Medulla oblongata (tissue), 1 donor: Measurements from ENCODE around the gene ANKRD36.
A peak's percentile ranks its signal among the peaks of the same experiment; 100 is the strongest.
"Not testable (repeated sequence)": the region's sequence is repeated elsewhere in the genome, so short reads cannot be mapped to it uniquely, and the experiment has no call there.

Source experiments
- DNase-seq: peaks from one replicate; pipeline ENCODE4 v3.0.0-alpha.2; 2015; ENCODE audit errors: extremely low spot score

Gene ANKRD36

DNA sequence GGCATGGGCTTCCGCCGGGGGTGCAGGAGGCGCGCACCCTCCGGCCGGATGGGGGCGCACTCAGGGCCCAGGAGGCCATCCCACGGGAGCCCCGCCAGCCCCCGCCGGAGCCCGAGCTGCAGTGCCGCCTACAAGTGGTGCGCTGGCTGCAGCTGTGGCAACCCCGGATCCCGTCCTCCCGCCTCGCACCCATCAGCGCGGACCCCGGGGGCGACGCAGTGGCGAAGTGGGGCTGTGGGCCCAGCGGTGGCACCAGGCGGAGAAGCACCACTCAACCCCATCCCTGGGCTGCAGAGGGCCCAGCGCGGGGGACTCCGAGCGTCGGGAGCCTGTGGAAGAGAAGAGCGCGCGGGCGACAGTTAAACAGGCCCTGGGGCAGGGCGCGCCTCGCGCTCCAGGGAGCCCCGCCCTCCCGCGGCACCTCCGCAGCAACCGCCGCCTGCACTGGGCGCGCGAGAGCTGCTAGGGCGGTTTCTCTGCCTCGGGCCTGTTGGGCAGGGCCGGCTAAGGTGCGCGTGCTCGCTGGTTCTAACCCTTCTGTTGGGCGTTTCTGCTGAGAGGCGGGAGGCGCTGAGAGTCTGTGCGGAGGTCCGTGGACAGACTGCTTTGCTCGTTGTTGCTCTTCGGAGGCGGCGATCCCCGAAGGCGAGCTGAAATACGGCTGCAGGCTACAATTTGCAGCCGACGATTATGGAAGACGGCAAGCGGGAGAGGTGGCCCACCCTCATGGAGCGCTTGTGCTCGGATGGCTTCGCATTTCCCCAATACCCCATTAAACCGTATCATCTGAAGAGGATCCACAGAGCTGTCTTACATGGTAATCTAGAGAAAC lies at the start of gene ANKRD36:
Gene ANKRD36 (plus strand): TSS at position 104 of the 832 bp plus-strand sequence. CDS start 587 bp downstream, at position 691.
- DNase-seq = peak; percentile 85

- DNase-seq = not testable (repeated sequence)
Measured at GRCh38 chr2:97066030-97066429, 46.9 kb upstream of the ANKRD36 start.

GRCh38 chr2:97067279-97068004 lies 45.5 kb upstream of the ANKRD36 start:
- no peak for DNase-seq

- no peak for DNase-seq
Measured at GRCh38 chr2:97068074-97068473, 44.9 kb upstream of the ANKRD36 start.

DNA sequence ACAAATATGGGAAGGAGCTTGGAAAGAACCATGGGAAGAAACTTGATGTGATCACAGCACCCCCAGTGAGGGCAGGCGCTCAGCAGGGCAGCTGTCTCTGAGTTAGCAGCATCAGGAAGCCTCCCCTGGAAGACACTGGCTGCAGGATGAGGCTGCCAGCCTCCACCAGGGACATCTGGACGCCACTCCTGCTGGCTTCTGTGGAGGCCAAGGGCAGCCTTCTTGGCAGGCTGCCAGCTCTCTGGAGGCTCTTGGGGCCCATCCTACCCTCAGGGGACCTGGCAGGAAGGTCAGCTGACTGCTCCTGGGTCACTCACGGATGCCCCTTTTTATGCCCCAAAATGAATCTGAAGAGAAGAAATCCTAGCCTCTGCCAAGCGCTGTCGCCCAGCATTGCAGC lies 44.2 kb upstream of the ANKRD36 start:
- DNase-seq = not testable (repeated sequence)

DNA sequence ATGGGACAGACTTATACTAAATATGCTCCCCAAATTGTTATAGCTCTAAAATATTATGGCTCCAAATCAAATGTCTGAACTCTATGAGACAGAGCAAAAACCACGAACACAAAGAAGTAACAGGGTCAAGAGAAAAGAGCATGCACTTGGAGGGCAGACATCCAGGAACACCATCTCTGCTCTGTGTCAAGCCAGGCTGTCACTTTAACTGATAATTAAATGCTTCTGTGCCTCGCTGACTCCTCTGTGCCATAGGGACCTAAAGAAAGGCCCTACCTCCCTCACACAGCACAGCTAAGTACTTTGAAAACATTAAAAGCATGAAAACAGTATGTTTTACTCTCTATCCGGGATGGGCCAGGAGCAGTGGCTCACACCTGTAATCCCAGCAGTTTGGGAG lies 42.0 kb upstream of the ANKRD36 start:
- not testable (repeated sequence) for DNase-seq

GRCh38 chr2:97077213-97077612 lies 35.7 kb upstream of the ANKRD36 start:
- DNase-seq = not testable (repeated sequence)

GRCh38 chr2:97080855-97081254 lies 32.1 kb upstream of the ANKRD36 start:
- not testable (repeated sequence) for DNase-seq

GRCh38 chr2:97082206-97082605 lies 30.7 kb upstream of the ANKRD36 start:
- DNase-seq = not testable (repeated sequence)

- DNase-seq = not testable (repeated sequence)
Measured at GRCh38 chr2:97083516-97083915, 29.4 kb upstream of the ANKRD36 start.

DNA sequence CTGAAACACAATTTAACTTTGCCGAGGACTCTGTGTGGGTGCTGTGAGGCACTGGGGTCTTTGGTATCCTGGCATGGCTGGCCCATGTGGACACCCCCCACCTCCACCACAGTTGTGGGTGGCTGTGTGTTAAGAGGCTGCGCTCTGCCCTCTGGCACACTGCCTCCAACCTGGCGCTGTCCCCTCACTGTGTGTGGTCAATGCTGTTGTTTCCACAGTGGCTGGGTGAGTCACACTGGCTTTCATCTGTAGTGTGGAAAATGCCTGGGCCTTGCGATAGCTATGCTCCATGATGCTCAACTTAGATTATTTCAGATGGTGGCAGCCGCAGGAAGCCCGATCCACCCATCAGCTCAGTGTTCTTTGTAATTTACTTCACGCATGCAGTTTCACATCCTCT lies 27.9 kb upstream of the ANKRD36 start:
- not testable (repeated sequence) for DNase-seq

DNA sequence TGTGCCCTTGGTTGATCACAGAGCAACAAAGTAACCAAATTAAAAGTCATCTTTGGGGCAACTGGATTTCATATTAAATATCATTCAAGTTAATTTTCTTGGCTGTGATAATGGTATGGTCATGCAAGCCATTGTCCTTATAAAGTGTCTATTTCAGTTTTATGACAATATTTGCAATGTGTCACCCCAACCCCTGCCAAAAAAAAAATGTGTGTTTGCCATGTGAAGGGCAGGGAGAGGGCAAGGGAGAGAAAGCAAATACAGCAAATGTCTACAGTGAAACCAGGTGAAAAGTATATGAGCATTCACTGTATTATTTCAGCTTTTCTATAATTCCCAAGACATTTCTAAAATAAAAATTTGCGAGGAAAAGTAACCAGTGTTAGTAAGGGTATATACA lies 24.2 kb upstream of the ANKRD36 start:
- not testable (repeated sequence) for DNase-seq

- DNase-seq = peak; percentile 78
Measured at GRCh38 chr2:97092946-97093345, 20.0 kb upstream of the ANKRD36 start.

GRCh38 chr2:97093983-97094771 lies 18.8 kb upstream of the ANKRD36 start:
- DNase-seq = not testable (repeated sequence)

DNA sequence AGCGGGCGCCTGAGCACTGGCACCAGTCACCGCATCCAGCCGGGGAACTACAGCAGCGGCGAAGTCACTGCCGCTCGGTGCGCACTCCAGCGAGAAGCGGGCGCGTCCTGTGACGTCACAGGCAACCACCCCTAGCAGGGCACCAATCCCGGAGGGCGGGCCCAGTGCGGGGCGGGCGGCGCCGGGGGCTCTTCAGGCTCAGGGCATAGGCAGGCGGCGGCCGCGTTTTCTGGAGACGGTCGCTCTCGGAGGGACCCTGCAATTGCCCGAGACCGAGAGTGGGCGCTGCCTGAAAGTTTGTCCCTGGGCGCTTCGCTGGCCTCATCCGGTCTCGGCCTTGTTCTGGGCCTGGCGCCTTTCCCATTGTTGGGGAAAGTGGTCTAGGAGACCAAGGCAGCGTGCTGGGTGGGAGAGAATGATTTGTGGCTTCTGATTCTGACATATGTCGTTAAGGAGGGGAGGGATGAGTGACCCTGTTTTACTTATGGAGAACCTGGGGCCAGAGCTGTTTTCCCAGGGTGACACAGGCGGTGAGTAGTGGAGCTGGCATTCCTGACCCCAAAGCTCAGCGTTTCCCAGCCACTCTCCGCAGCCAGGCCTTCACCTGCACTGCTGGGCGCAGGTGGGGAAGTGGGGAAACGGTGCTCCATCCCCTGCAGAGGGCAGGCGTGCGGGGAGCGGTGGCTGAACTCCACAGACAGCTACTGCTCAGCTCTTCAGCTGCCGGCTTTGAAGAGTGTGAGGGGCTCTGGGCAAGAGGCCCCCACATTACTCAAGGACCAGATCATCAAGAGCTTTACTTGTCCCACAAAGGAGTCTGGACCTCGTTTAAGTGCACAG lies 18.0 kb upstream of the ANKRD36 start, which contains the start of gene FAHD2B:
Gene FAHD2B (minus strand): TSS at position 111 of the 840 bp plus-strand sequence. CDS start 3,176 bp downstream, outside the sequence.
- peak; percentile 76 for DNase-seq

- DNase-seq = no peak
Measured at GRCh38 chr2:97095661-97096060, 17.3 kb upstream of the ANKRD36 start.

DNA sequence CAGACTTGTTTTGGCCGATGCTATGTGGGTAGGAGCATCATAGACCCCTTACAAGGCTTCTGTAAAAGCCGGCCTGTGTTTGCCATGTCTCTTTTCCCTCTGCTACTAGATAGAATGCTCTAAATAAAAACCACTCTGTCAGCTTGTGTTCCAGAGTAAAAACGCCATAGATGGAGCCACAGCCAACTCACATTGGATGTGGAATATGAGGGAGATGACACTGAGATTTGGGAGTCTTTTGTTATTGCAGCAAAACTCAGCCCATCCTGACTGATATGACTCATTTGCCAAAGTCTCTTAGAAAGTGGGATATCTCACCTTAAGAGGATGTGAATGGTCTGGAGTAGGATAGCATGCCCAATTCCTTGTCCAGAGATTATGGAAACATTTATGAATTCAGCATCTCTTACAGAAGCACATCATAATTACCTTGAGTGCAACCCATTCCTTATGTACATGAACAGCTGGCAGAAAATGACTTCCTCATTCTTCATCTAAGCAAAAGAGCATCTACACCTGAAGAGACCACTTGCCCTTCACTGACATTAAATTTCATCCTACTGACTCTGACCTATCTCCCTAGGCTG lies 14.1 kb upstream of the ANKRD36 start:
- not testable (repeated sequence) for DNase-seq

DNA sequence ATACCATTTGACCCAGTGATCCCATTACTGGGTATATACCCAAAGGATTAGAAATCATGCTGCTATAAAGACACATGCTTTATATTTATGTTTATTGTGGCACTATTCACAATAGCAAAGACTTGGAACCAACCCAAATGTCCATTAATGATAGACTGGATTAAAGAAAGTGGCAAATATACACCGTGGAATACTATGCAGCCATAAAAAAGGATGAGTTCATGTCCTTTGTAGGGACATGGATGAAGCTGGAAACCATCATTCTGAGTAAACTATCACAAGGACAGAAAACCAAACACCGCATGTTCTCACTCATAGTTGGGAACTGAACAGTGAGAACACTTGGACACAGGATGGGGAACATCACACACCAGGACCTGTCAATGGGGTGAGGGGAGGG lies 6.1 kb upstream of the ANKRD36 start:
- DNase-seq = not testable (repeated sequence)

- DNase-seq = not testable (repeated sequence)
Measured at GRCh38 chr2:97111246-97111645, 1.7 kb upstream of the ANKRD36 start.

GRCh38 chr2:97112320-97113049 lies 468 bp upstream of the ANKRD36 start:
- DNase-seq = peak; percentile 46
